HG03558 (cell line): ENCODE measurements around the gene SCGB2B2.

Experiments used
- ATAC-seq: cut with Tn5 transposase; IDR thresholded peaks from one replicate; pipeline ENCODE4 v1.9.1; 2021; ENCODE audit warnings: moderate number of reproducible peaks; ENCODE audit not compliant: unreplicated experiment; ENCODE audit errors: extremely low read depth

The SCGB2B2 gene

DNA sequence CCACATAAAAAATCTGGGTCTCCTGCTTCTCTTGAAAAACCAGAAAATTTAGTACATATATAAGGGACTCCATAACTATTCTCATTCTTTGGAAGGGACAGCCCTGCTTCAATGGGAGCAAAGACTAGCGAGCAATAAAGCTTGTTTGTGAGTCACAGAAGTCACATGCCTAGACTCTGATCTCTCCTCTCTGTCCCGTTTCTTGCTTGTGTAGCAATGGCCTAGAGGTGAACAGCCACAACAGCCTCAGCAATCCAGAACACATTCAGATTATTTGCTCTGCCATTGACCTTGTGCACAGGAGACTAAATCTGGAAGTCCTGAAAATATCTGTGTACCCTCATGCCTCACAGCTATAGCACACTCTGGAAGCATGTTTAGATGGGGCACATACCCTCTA, 43.2 kb downstream of the SCGB2B2 start:
- ATAC-seq: no peak
